Upper lobe of left lung (tissue), 4 donors: ENCODE measurements around the gene FGF9.

Experiments
- EP300 ChIP-seq, 4 donors: sonication (generic); formaldehyde crosslinking; IDR thresholded peaks; one replicate each; pipeline ENCODE4 v1.5.1; 2017; ENCODE audit warnings: antibody characterized with exemption in 4 of 4, control low read depth in 2 of 4
- POLR2A ChIP-seq, 4 donors: fragments of 450-650 bp; IDR thresholded peaks; one replicate each; pipeline ENCODE4 v1.5.1; 2016 to 2017; ENCODE audit warnings: antibody characterized with exemption in 4 of 4, mild to moderate bottlenecking in 2 of 4
- POLR2AphosphoS5 ChIP-seq, 2 donors: sonication (generic); formaldehyde crosslinking; IDR thresholded peaks; one replicate each; pipeline ENCODE4 v1.5.1; 2017; ENCODE audit warnings: antibody characterized with exemption in 2 of 2
- TF ChIP-seq, protein P1 (sequence below), 6 experiments: fragments of 450-650 bp in 4 of 6; fragments of 200-600 bp in 2 of 6; sonication (generic) in 2 of 6; IDR thresholded peaks; one replicate each; pipeline ENCODE4 v1.5.1; 2016 to 2019; ENCODE audit warnings: antibody characterized with exemption in 6 of 6

DNA sequence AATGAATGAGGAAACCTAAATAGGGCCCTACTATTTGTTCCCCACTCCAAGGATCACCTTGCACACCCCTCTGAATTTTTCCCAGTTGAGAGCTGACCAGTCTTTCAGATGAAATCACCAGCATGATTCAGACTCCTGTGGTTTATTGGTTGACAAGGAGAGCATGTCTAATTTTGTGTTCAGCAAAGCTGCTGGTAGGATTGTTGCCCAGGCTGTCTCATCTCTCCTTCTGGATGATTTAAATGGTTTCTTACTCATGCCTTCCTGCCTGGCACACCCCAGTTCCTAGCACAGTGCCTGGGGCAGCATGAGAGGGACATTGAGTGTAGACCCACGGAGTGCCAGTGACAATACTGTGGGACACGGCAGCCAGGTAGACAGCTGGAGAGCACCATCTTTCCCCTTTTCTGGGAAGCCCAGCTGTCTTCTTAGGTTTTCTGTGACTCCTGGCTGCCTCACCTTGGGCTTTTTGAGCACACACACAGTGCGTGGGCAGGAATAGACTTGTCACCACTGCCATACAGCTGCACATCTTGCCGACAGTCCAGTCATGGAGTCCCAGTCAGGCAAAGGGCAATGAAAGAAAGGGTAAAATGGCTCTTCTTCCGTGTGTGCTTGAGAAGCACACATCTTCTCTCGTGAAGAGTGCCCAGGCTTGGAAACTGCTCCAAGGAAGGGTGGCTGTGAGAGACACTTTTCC lies 12.3 kb downstream of the FGF9 start:
- TF ChIP-seq, protein P1, sequence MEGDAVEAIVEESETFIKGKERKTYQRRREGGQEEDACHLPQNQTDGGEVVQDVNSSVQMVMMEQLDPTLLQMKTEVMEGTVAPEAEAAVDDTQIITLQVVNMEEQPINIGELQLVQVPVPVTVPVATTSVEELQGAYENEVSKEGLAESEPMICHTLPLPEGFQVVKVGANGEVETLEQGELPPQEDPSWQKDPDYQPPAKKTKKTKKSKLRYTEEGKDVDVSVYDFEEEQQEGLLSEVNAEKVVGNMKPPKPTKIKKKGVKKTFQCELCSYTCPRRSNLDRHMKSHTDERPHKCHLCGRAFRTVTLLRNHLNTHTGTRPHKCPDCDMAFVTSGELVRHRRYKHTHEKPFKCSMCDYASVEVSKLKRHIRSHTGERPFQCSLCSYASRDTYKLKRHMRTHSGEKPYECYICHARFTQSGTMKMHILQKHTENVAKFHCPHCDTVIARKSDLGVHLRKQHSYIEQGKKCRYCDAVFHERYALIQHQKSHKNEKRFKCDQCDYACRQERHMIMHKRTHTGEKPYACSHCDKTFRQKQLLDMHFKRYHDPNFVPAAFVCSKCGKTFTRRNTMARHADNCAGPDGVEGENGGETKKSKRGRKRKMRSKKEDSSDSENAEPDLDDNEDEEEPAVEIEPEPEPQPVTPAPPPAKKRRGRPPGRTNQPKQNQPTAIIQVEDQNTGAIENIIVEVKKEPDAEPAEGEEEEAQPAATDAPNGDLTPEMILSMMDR (IDR thresholded peaks at IDR 0.05) = no peak
- TF ChIP-seq EP300 (IDR thresholded peaks at IDR 0.05) = no peak
- TF ChIP-seq POLR2A (IDR thresholded peaks at IDR 0.05) = no peak
- no peak for TF ChIP-seq POLR2AphosphoS5 (IDR thresholded peaks at IDR 0.05)
